GM18868 (cell line): Measurements from ENCODE around the gene KCTD10.
"Not testable (repeated sequence)": the region's sequence is repeated elsewhere in the genome, so short reads cannot be mapped to it uniquely, and the experiment has no call there.

Source experiments
- ATAC-seq: cut with Tn5 transposase; IDR thresholded peaks from one replicate; pipeline ENCODE4 v1.9.1; 2021; ENCODE audit warnings: mild to moderate bottlenecking, moderate library complexity; ENCODE audit not compliant: unreplicated experiment

The KCTD10 gene

GRCh38 chr12:109473526-109474270 lies 3.4 kb downstream of the KCTD10 start:
- not testable (repeated sequence) for ATAC-seq

DNA sequence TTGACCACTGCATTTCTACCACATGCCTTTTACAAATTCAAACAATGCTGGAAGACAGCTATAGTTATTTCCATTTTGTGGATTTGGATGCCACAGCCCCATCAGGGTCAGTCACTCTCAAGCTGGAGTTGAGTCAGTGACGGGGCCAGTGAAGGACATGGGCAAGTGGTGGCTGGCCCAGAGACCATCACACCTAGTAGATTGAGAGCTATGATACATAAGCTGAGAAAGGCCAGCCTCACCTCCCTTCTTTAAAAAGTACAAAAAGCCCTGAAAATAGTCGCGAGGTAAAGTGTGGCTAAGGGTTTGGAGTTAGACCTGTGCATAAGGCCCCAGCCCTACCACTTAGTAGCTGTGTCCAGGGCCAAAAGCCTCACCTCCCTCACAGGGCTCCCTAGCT lies 4.1 kb downstream of the KCTD10 start:
- ATAC-seq, result no peak

- no peak for ATAC-seq
These were observed 7.6 kb downstream of the KCTD10 start for GRCh38 chr12:109469517-109469916.

GRCh38 chr12:109467978-109468676 lies 9.0 kb downstream of the KCTD10 start:
- no peak for ATAC-seq

GRCh38 chr12:109466821-109467220 lies 10.3 kb downstream of the KCTD10 start:
- no peak for ATAC-seq

DNA sequence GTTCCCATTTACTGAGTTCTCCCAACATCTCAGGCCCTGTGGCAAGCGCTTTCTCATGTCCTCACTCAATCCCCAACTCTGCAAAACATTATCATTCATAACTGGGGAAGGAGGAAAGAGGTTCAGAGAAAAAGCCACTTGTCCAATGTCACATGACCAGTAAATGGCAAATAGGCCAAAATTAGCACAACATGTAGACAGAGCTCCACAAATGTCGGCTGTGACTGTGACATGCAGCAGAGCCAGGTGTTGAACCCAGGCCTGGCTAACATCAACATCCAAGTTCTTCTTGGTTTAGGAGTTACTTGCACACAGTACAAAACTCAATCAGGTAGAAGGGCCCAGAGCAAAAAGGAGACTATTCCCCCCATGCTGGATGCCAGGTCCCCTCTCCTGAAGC lies 10.8 kb downstream of the KCTD10 start:
- no peak for ATAC-seq

DNA sequence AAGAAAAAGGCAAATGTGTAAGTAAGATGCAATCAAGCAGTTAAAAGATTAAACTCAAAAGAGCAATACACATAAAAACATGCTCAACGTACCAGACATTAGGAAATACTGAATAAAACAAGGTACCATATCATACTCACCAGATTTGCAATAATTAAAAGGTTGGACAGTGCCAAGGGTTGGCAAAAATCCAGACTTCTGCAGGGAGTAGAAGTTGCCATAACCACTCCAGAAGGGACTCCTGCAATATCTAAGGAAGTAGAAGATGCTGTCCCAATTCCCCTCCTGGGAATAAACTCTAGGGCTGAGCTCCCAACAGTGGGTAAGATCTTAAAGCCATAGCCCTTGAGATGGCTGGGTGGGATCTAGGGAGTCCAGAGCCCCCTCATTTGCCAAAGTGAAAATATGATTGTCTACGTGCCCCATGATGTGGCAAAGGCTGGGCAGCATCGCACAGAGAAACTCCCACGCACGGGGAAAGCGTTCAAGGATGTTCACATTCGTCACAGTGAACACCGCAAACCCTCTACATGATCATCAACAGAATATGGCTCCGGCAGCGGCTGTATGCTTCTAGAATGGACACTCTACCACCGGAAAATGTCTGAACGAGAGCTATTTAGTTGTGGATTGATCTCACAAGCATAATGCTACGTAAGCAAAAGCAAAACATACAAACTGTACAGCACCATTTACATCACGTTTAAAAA lies 12.3 kb downstream of the KCTD10 start:
- ATAC-seq, result no peak

DNA sequence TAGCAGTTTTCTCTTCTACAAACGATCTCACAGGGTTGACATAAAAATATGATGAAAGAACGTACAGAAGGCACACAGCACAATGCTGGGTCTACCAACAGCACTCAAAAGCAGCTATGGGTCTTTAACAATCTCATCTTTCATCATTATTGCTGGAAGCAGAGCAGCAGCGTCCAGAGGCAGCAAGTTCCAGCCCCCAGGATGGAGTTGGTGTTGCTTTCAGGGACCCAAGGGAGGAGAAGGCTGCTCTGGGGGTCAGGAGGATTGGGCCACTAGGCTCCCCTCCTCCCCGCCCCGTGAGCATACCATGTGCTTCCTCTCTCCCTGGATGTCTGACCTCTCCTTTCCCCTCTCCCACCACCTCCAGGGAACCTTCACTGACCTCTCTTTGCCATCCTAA lies 13.3 kb downstream of the KCTD10 start:
- ATAC-seq, result no peak

GRCh38 chr12:109462868-109463692 lies 14.0 kb downstream of the KCTD10 start:
- ATAC-seq, result no peak

DNA sequence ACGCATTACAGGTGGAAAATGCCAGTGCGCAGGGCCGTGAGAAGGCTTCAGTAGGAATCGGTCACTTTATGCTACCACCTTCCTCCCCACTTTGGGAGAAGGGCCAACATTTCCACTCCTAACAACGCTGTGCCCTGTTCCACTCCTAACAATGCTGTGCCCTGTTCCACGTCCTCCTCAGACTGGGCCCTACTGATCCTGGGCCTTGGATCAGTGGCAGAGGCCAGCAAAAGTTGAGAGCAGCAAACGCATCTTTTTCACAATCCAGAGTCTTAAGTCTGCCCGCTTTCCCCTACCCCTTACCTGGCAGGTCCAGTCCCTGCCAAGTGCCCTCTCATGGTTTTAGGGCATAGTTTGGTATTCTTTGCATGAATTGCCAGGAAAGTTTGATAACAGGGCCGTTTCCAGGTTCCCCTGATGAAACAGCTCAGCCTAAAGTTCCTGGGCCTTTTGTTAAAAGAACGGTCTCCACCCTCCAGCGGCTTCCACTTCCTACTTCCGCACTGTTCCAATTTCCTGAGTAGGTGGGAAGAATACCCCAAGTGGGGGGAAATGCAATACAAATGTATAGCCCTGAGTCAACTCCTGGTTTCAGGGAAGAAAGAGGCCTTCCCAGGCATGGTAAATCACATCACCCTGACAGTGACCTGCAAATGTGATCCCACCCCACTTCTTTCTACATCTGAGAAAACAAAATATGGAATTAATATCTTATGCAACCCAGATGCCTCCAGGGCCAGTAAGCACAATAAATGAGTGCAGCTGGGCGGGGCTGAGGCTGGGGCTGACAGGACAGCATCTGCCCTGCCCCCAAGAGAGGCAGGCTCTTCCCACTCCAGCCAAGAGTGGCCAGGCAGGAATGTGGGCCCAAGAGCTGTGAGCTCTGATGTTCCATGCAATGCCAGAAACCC lies 15.0 kb downstream of the KCTD10 start:
- no peak for ATAC-seq

DNA sequence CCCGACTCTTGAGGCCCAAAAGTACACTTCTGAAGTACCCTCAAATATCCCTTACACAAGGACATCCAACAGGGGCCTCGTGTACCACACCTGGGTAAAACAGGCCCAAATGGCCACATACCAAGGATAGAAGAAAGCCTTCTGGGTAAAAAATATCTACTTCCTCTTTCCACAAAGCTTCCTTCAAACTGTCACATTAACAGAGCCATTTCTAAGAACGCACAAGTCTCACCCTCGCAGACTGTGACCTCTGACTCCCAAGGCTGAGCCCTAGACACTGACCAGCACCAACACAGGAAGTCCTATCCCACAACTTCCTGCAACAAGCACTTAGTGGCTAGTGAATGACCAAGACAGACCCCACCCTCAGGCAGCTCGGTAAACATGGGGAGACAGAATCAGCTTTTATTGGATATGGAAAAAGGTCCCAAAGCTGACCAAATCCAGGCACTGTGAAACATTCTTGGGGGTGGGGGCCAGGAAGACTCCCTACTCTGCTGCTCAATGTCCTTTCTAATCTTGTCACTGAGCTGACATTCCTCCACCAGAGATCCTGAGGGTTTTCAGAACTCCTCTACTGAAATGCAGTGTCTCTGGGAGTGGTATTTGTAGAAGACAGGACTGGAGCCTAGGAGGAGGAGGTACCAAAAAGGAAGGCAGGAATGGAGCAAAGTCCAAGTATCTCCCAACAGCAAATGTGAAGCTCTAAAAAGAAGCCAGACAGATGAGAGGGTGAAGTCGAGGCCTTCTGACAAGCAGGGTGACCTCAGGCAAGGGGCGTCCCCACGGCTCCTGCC lies 15.9 kb downstream of the KCTD10 start:
- ATAC-seq, result no peak

GRCh38 chr12:109460538-109460937 lies 16.6 kb downstream of the KCTD10 start:
- ATAC-seq, result no peak

- no peak for ATAC-seq
These were observed 17.9 kb downstream of the KCTD10 start for GRCh38 chr12:109459247-109459646.

- no peak for ATAC-seq
These were observed 18.3 kb downstream of the KCTD10 start for GRCh38 chr12:109458771-109459208.

GRCh38 chr12:109458086-109458485 lies 19.0 kb downstream of the KCTD10 start:
- no peak for ATAC-seq

DNA sequence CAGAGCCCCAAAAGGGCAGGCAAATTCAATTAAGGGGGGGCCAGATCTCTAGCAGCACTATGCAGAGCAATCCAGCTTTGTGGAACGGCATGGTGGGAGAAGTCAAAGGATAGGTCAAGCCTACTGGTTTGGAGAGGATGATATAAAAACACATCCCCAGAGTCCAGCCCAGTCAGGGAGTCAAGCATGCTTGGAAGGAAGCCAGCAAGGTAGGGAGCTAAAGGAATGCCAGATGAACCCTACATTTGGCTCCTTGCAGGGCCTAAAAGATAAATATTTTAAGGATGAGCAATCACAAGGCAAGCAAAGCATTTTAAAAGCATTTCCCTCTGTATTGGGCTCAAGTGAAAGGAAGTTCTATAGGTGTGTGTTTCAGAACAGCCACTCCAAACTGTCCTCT lies 21.4 kb downstream of the KCTD10 start:
- no peak for ATAC-seq

- ATAC-seq, result no peak
These were observed 24.6 kb downstream of the KCTD10 start for GRCh38 chr12:109452489-109452888.

GRCh38 chr12:109451400-109451799 lies 25.7 kb downstream of the KCTD10 start:
- no peak for ATAC-seq

- no peak for ATAC-seq
These were observed 26.1 kb downstream of the KCTD10 start for GRCh38 chr12:109450980-109451379.
